ENCODE measurements around the gene CPT1A. TPM values are rescaled to one million over a fixed set of nuclear protein-coding genes. Genes with fewer than 3 reads are reported as not detected.

The CPT1A gene
- polyA plus RNA-seq, 12 donors, result 7.9 to 20.6 (median 10.9) TPM; not detected in 1

DNA sequence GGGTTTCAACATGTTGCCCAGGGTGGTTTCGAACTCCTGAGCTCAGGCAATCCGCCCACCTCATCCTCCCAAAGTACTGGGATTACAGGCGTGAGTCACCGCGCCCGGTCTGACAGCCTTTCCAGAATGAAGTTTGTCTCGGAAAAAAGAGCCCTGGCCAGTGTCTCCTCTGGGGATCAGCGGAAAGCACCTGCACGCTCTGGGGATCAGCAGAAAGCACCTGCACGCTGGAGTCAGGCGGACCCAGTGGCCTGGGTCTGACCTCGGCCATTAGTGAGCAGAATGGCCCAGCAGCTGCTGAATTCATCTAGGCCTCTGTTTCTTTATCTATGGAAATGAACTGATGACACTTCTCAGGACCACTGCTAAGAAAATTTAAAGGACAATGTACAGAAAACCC is 79.9 kb downstream of the CPT1A start:
- DNase-seq, result no peak

DNA sequence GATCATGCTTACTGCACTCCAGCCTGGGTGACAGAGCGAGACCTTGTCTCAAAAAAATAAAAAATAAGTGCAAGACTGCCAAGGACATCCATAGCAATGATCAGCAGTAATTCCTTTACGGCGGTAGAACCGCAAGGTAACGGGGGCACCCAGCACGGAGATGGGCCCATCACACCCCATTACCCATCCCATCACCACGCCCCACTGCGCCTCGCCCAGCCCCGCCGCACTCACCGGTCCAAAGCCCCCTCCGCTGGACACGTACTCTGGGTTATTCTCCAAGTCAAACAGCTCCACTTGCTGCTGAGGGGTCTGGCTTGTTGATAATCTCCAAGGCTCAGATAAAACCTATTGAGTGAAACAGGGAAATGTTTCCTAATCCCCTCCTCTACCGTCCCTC is 81.7 kb downstream of the CPT1A start:
- DNase-seq, result no peak

DNA sequence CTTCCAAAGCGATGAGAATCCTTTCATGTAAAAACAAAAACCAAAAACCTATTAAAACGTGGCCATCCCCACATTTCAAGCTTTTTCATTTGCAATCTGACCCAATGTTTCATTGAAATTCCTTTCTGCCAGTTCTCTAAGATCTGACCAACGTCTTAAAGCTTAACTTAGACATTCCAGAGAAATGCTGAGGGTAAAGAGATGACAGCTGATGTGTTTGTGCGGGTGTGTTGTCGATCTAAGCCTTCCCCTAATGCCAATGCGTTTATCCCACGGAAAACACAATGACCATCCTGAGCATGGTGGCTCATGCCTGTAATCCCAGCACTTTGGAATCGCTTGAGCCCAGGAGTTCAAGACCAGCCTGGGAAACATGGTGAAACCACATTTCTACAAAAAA is 84.0 kb downstream of the CPT1A start:
- no peak for DNase-seq

DNA sequence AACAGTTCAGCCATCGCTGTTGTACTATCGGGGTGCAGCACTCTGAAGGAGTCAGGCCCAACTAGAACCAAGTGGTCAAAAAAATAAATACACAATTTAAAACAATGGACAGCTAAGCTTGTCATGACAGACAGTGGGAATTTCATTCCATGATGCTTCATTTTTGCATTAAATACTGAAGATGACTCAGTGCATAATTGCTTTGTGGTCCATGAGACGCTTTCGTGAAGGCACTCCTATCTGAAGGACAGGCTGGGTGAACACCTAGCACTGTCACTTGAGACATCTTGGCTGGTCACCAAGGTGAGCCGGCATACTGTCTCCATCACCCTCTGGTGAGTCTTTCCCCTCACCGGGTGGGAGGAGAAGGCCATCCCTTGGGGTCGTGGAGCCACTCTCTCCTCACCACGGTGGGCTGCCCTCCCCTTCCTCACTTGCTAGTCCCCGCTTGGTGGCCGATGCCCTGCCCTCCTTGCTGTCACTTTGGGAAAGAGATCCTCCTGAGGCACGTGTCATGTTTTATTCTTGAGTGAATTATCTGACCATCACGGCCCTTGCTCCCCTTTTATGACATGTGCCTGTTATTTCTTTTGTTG is 85.4 kb downstream of the CPT1A start:
- no peak for DNase-seq

DNA sequence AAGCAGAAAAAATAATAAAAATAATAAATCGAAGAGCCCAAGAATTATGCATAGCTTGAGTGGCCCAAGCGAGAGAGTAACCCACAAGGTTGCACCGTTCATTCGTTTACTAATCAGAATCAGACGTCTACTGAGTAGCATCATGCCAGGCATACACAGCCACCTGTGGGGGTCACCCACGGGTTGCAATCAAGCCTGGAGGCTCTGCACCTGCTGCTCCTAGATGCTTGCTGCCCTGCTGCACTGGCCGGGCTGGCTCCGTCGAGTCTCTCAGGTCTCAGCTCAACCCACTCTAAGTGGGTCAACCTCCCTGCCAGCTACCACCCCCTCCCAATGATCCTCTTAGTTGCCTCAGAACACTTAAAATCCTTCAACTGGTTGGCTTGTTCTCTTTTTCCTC is 88.4 kb downstream of the CPT1A start:
- DNase-seq, result no peak

DNA sequence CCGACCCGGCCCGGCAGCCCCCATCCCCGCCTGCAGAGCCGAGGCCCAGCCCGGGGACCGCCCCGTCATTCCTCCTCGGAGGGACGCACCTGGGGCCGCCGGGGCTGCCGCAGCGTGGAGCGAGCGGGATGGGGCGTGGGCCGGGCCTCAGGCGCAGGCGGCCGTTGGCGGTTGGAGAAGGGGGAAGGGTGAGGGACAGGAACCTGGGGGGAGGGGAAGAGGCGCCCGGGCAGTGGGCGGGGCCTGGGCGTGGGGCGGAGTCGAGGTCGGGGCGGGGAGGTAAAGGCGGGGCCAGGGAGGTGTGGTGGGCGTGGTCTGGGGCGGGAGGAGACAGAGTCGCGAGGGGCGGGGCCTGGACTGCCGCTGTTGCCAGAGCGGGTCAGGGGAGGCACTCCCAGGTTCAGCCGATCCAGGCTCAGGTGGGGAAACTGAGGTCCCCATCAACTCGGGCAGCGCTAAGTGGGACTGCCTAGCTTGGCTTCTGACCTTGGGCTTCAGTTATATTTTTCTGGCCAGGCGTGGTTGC is 90.3 kb downstream of the CPT1A start, which contains the start of gene TESMIN:
Gene TESMIN, minus strand, starts transcription at position 190 of the 526 bp plus-strand sequence. CDS start 860 bp downstream, outside the sequence.
- DNase-seq, result peak; percentile 40

DNA sequence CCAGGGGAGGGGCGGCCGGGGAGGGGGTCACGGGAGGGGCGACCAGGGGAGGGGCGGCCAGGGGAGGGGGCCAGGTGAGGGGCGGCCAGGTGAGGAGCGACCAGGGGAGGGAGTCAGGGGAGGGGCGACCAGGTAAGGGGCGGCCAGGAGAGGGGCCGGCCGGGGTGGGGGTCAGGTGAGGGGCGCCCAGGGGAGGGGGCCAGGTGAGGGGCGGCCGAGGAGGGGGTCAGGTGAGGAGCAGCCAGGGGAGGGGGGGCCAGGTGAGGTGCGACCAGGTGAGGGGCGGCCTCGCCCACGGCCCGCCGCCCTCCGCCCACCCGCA is 90.8 kb downstream of the CPT1A start:
- DNase-seq, result no peak

DNA sequence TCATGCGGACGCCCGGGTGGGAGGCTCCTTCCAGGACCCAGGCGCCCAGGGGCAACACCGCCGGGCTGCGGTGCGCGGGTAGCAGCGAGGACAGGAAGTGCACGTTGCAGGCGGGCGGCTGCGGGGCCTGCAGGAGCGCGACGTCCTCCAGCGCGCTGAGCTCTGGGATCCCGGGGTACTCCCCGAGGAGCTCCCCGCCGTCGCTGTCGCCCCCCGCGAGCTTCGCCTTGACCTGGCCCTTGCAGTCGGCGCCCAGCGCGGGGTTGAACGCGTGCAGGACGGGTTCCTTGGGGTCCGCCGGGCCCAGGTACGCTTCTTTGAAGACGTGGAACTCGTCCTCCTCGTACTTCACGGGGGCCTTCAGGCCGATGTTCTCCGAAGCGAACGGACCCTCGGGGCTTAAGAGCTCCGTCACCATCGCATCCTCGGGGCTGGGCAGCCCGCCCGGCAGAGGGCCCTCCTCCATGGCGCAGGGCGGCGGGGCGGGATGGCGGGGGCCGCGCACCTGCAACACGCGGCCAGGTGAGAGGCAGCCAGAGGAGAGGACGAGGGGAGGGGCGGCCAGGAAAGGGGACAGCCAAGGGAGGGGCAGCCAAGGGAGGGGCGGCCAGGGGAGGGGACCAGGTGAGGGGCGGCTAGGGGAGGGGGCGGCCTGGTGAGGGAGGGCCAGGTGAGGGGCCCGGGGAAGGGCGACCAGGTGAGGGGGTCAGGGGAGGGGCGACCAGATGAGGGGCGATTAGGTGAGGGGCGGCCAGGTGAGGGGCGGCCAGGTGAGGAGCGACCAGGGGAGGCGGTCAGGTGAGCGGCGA is 91.3 kb downstream of the CPT1A start:
- DNase-seq, result no peak

DNA sequence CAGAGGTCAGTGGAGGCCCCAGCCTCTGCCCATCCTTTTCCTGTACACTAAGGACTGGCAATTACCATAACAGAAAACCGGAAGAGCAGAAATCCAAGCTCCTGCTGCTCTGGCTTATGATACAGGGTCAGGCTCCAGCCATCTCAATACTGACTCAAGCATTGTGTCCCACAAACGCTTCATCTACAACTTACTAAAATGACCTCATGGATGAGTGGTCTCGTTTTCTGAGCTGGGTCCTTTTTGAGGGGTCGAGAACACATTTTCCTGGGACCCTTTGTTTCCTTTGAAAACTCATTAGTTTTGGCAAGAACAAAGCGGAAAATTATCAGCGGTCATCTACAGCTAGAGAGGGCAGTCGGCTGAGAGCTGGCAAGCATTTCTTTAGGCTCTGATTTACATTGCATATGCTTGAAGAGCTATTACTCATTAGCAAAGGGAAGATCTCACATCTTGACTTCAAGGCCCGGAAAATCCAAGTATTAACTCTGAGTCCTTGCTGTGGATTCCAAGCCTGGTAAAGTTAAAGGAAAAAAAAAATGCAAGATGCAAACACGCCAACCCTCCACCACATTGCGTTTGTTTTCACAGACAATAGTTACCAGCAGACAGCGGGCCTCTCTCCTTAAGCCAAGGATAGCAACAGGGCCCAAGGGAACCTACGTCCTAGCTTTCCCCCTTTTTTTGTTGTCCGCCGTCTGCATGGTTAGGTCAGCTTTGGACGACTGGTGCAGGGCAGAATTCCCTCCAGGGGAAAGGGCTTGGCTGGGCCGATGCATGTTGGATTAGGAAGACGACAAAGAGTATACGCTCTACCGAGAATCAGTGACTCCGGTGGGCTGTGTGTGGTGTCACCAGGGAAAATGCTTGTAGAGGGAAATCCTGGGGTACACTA is 92.2 kb downstream of the CPT1A start:
- peak; percentile 27 for DNase-seq

DNA sequence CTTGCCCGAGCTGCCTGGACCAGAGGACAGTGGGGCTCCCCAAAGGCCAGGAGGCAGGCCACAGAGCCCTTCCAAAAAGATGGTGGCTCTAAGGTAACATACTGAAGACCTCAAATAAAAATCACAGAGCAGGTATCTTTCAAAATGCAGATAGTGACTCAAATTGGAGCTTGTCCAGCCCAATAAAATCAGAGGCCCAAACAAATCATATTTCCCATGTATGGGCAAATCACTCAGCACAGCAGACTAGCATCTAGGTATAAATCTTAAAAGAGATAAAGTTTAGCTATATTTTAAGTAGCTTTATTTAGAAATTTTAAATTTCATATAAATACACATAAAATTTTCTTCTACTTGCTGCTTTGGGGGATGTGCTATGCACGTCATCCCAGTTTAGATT is 93.7 kb downstream of the CPT1A start:
- DNase-seq, result no peak

DNA sequence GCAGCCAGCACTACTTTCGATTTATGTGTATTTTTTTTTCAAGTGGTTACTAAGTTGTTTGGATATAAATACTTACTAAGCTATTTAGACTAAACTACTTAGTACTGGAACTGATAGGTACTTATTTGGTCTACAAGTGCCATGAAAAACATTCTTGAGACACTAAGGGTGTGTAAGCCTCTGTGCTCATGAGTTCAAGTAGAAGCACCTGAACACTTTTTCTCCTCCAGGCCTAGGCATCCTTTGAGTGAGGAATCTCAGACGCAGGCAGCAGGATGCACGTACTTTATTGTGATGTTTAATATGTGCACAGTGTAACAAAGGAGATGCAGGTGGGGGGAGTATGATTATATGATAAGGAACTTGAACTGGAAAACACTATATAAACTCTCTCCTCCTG is 98.2 kb downstream of the CPT1A start:
- DNase-seq, result no peak

DNA sequence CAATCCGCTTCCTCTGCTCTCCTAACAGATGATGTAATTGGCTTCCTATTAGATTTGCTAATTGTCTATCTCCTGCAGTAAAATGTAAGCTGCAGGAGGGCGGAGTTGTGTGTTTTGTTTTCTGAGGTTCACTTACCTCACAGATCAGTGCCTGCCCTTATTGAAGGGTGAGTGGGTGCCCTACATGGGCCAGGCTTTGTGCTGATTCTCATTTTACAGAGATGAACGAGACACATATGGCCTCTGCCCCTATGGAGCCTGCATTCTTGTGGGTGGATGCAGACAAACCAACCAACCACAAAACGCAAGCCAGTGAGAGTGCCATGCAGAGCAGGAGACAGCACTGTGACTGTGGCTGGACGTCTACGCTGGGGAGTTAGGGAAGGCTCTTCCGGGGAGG is 100.3 kb downstream of the CPT1A start:
- no peak for DNase-seq

DNA sequence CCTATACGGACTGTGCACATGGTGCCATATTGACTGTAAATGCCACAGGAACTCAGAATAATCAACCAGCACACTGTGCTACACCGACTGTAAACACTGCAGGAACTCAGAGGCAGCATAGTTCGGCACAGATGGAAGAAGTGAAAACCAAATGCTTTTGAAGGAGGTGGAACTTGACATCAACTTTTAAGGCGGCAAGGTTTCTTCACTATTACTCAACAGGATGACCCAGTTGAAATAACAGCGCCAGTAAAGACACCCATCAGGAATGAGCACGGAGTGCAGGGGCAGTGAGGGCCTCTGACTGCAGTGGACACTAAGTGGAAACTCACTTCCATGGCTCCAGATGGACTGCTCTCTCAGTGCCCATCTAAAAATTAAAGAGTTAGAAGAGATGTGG is 106.1 kb downstream of the CPT1A start:
- DNase-seq, result no peak

DNA sequence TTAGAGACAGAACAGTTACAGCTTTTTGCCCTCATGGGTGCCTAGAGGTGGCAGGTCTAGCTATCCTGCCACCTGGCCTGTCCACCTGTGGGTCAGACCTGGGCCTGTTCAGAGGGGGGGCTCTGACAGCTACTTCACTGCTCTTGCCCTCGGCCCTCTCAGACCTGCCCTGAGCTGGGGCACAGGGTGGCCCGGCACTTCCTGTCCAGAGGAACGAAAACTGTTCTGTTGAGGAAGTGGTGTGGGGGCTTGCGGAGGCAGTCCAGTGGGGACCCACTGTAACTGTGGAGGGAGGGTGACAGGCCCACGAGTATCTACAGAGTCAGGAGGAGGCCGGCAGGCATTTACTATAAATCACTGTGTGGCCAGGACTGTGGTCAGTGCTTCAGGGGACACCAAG is 106.6 kb downstream of the CPT1A start:
- DNase-seq, result no peak

DNA sequence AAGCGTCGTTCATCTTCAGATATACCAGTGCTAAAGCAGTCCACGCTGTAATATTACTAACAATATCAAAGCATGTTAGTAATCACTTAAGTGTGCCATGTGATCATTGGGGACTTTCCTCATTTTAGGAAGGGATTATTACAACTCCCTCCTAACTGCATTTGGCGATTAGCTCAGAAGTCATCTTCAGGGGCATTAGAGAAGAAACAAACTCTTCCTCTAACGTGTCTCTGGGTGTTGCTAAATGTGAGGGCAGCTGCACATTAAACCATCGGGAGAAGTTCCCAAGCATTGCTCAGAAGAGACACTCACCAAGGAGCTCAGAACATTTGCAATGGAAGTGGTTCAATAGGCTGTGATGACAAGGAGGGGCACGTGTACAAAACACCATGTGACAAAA is 107.6 kb downstream of the CPT1A start:
- no peak for DNase-seq

DNA sequence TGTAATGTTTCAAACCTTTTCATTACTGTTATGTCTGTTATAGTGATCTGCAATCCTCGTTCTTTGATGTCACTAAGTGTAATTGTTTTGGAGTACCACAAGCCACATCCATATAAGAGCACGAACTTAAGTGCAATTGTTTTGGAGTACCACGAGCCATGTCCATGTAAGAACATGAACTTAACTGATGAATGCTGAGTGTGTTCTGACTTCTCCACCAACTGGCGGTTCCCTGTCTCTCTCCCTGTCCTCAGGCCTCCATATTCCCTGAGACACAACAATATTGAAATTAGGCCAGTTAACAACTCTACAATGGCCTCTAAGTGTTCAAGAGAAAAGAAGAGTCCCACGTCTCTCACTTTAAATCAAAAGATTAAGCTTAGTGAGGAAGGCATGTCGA is 113.9 kb downstream of the CPT1A start:
- DNase-seq, result no peak

DNA sequence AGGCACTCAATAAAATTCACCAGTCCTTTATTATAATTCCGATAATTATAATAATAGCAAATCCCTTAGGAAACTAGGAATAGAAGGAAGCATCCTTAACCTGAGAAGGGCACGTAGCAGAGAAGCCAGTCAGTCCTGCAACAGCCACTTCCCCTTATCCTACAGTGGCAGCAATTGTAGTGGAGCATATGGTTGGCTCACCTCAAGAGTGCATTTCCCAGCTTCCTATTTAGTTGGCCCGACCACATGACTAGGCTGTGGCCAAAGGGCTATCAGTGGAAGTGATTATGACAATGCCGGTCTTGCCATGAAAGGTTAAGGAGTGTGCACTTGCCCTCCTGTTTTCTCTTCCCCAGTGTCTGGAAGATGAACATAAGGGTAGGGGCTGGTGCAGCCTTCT is 117.4 kb downstream of the CPT1A start:
- DNase-seq, result no peak

DNA sequence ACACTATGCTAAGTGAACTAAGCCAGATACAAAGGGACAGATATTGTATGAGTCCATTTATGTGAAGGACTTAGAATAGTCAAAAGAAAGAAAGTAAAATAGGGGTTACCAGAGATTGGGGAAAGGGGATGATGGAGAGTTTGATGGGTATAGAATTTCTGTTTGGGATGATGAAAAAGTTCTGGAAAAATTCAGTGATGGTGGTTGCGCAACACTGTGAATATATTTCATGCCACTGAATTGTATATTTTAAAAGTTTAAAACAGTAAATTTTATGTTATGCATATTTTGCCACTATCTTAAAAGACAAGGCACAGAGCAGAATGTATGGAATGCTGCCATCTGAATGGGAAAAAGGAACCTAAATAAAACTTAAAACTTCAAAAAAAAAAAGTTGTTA is 119.6 kb downstream of the CPT1A start:
- no peak for DNase-seq

DNA sequence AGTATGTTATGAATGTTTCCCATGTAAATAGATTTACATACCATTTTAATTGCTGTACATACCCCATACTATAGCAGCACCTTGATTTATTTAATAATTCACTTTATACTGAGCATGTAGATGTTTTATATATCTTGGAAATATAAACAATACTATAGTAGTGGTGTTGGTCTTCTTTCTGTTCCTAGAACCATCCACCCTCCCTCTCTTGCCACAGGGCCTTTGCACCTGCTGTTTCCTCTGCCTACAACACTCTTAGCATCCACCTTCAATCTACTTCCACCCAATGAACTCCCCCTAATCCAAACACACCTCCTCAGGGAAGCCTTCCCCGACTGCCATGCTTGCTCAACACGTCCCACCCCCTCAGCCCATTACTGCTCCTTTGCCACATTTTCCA is 120.6 kb downstream of the CPT1A start:
- DNase-seq, result no peak

DNA sequence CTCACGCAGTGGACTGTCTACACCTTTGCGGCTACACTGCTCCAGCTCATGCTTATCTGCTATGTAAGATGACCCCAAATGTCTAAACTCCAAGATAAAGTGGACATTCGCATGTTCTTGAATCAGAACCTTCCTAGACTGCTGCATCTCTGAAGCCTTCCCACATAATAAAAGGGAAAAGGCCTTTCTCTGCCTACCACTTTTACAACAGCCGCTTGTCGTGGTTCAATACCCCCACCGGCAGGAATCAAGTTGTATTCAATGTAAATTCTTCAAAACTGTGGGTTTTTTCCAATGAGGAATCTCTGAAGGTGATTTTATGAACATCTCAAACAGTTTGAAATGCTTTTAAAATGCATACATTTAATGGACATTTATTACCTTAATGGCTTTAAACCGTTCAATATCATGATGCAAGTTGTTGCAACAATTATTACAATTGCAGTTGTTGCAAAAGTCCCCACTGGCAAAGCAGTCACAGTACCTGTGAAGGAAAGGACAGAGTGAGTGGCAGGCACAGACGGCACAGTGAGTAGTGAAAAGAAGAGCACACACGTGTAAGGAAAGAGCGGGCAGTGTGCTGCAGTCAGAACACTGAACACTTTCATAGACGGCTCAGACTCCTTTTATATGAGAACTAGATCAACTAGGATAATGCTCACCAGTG is 126.1 kb downstream of the CPT1A start:
- no peak for DNase-seq

DNA sequence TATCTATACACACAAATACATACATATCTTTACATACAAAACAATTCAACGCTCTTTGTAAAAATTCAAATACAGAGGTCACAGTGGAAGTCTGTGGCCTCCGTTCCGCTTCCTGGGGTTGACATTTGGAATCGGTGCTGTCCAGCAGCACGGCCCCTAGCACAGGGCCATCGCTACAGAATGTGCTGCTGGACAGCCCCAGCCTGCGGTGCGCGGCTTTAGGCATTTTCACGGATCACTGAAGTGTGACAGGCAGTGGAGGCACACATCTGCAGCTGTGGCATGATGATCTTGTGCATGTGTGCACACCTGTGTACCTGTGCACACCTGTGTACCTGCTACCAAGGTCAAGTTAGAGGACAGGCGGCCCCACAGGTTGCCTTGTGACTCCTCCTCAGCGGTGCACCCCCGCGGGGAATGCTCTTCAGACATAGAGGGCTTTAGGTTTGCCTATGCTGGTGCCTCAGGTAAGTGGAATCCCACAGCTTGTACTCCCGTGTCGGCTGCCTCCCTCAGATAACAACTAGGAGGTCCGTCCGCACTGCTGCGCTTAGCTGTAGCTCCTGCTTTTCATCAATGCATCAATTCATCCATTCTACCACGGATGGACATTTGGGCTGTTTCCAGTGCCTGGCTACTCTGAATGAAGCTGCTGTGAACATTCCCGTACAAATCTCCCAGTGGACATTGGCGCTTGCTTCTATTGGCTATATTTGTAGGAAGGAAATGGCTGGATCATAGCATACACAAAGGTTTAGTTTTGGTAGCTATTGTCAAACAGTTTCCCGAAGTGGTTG is 127.5 kb downstream of the CPT1A start:
- no peak for DNase-seq

Data from muscle of arm (tissue), 12 donors.